GM19372 (cell line): ENCODE data around the gene OR6F1.
A peak's percentile ranks its signal among the peaks of the same experiment; 100 is the strongest.
"Not testable (repeated sequence)": the region's sequence is repeated elsewhere in the genome, so short reads cannot be mapped to it uniquely, and the experiment has no call there.

Source experiments
- ATAC-seq: cut with Tn5 transposase; IDR thresholded peaks from one replicate; pipeline ENCODE4 v1.9.1; 2021; ENCODE audit warnings: mild to moderate bottlenecking, low read depth, moderate library complexity; ENCODE audit not compliant: unreplicated experiment

Gene OR6F1

GRCh38 chr1:247716546-247716945 is at the start of gene OR6F1:
Gene OR6F1 (minus strand): TSS chr1:247716646. CDS start chr1:247712755, 3,891 bp downstream.
- no peak for ATAC-seq

DNA sequence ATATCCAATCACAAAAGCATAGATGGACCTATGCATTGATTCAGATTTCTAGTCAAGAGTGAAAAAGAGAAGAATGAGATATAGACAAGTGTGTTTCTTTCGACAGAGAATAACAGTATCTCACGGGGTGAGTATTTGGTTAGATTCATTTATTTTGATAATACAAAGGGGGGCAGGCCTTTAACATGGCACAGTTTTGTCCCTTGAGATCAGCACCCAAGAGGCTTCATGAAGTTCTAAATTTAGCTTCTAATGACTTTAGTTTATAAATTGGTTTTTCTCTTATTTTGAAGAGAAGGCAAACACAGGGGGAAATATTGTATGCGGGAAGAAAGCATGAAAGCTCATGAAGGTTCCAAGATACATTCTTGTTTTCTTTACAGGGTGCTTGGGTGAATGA is 44.0 kb upstream of the OR6F1 start, which contains the start of gene OR1C1:
Gene OR1C1, minus strand, starts transcription at position 101 of the 400 bp plus-strand sequence. CDS start 2,150 bp downstream, outside the sequence.
- no peak for ATAC-seq

DNA sequence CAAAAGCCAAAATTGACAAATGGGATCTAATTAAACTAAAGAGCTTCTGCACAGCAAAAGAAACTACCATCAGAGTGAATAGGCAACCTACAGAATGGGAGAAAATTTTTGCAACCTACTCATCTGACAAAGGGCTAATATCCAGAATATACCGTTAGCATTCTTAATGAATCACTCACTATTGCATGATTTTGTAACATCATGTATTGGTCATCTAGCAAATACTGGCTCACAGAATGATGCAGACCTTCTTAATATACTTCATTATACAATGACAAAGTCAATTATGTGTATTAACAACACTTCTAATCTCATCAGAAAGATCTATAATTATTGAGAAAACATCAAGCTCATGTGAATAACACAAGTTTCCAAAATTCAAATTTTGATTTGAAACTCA is 37.9 kb upstream of the OR6F1 start:
- not testable (repeated sequence) for ATAC-seq

DNA sequence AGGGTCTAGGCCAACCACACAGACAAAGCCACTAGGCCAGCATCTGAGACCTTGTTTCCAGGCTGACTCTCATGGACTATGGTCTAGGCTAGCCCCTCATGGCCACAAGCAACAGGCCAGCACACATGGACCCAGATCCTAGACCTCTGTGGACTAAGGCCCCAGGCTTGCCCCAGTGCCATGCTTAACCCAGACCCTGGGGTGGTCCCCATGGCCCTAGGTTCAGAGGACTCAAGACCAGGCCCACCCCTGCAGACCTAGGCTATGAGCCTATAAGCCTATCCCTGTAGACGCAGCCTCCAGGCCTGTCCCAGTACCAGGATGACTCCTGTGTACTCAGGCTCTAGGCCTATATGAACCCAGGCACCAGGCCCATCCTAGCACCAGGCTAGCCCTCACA is 33.4 kb upstream of the OR6F1 start:
- ATAC-seq, result no peak

DNA sequence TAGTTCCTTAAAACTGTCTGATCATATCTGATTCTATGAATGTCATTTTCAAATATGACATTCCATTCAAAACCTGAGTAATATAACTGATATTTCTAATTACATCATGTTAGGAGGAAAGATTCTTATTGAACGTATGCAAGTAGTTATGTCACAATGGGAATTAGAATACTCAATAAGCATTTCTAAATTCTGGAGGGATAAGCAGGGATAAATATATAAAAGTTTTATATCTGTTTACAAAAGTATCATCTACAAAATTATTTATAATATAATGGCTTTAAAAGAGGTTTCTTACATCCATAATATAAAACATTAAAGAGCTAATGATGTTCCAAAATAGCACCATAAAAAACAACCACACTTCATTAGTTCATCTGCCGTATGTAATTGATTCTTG is 31.6 kb upstream of the OR6F1 start, which contains the start of gene OR14A2:
Gene OR14A2, minus strand, starts transcription at position 101 of the 400 bp plus-strand sequence.
- no peak for ATAC-seq

GRCh38 chr1:247747616-247748015 is 31.2 kb upstream of the OR6F1 start:
- ATAC-seq, result no peak

DNA sequence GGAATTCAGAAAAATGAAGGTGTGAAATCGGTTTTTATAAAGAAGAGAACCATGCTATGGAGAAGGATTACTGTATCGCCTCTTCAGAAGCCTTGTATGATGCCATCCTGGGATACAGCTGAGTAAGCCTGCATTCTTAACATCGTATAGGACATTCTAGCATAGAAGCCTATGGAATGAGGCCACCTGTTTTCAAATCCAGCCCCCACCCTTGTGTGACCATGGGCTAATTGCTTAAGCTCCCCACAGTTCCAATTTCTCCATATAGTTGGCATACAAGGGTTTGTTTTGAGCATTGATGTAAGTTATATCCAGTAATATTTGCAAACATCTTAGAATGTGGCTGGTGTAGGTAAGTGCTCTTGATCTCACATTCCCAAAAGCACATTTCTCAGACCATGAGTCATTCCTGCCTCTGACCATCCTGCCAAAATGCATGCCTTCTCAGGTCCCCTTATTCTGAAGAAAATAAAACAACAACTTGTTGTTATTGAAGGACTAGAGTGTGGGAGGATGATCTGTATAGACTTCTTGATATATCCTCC is 30.0 kb upstream of the OR6F1 start:
- no peak for ATAC-seq

- not testable (repeated sequence) for ATAC-seq
These were observed 25.8 kb upstream of the OR6F1 start for GRCh38 chr1:247742215-247742760.

DNA sequence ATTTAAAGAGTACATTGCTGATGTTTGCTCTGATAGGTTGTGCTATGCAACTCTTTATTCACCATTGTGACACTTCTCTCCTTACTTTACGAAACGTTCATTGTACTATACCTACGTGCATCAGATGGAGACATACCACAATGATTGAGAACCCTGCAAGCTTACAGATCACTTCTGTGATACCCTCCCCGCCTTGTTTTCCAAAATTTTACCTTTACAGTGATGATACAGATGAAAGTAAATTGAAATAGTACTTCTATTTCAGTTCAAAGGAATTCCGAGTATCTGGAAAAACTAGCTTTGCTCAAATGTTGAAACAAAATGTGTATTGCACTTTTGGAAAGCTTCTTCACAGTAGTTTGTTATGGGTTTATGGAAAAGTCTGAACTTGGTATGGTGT is 25.3 kb upstream of the OR6F1 start:
- no peak for ATAC-seq

DNA sequence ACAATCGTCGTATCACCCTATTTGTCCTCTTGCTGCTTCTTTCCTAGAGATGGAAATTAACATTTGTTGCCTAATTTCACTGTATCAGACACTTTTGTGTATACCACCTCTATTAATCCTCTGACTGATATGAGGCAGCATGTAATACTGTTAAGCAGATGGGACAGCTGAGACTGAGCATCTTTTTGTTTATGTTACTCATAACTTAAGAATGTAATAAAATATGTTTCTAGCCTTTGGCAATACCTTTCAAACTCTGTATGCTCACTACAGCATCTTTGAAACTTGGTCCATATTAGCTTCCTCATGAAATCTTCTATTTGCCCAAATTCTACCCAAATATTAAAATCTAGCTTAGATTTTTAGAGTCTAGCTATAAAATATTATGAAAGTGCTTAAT is 24.3 kb upstream of the OR6F1 start:
- ATAC-seq, result no peak

- ATAC-seq, result no peak
These were observed 21.9 kb upstream of the OR6F1 start, which contains the start of gene OR14K1 for GRCh38 chr1:247738315-247738714. Gene OR14K1 (plus strand): TSS chr1:247738615. CDS start chr1:247738615, 0 bp downstream.

- no peak for ATAC-seq
These were observed 4.8 kb upstream of the OR6F1 start for GRCh38 chr1:247721222-247721621.

DNA sequence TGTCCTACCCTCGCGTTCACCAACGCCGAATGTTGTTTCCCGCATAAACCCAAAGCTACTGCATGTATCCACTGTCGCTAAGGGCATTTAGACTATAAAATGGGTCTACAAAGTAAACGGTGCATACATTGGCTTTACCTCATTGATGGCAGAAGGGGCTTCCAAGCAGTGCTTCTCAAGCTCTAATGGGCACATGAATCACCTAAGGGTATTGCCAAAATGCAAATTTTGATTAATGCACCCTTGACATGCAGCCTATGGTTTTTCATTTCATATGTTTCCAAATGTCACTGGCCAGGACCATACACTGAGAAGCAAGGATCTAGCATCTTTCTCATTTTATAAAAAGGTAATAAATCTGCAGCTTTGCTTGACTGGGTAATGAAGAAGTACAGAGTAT is 2.7 kb downstream of the OR6F1 start:
- ATAC-seq, result no peak

DNA sequence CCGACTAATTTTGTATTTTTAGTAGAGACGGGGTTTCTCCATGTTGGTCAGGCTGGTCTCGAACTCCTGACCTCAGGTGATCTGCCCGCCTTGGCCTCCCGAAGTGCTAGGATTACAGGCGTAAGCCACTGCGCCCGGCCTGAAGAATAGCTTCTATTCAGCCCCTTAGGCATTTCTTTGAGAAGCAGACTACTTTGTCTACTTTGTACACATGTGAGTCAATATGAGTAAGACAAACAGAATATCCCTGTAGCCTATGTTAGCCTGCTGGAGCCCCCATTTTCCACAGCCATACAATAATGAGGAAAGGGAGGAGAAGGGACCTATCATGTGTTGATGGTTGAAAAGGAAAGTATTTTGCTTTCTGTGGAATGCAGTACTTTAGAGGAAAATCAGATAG is 5.8 kb downstream of the OR6F1 start:
- ATAC-seq, result not testable (repeated sequence)

GRCh38 chr1:247701338-247701737 is 15.1 kb downstream of the OR6F1 start:
- no peak for ATAC-seq

GRCh38 chr1:247681288-247681897 is 35.1 kb downstream of the OR6F1 start:
- peak; percentile 82 for ATAC-seq

DNA sequence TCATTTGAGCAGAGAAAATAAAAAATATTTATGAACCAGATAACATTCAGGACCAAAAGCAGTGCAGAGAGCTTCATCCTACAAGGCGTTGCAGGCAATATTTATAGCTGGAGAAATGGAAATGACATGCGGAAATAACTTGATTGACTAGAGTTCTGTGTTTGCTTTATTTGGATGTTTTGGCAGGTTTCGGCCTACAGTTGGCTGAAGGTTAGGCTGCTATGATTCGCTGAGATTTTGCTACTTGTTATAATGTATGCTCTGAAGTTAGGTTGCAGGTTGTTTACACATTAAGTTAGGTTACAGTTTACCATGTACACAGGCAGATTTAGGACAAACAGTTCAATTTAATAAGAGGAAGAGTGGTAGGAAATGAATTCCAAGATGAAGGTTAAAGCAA is 36.3 kb downstream of the OR6F1 start:
- no peak for ATAC-seq

- ATAC-seq, result no peak
These were observed 36.8 kb downstream of the OR6F1 start, which contains the start of gene OR13G1 for GRCh38 chr1:247679639-247680038. Gene OR13G1 (minus strand): TSS chr1:247679739. CDS start chr1:247673041, 6,698 bp downstream.

DNA sequence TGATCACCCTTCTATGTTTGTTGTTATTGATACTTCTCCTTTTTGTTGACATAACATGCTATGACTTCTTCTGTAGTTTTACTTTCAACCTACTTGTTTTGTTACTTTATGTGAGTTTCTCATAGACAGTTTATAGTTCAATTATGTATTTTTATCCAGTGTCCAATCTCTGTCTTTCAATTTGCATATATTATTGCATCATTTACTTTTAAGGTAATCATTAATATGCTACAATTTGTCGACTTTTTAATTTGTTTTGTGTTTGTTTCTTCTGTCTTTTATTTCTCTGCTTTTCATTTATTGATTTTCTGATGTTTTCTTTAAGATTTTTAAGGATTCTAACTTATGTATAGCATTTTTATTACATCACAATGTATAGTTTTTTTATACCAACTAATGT is 47.2 kb downstream of the OR6F1 start:
- ATAC-seq, result no peak
